C1 segment of cervical spinal cord (tissue), 14 donors: ENCODE measurements around the gene RAB27B.
"Not testable (repeated sequence)": the region's sequence is repeated elsewhere in the genome, so short reads cannot be mapped to it uniquely, and the experiment has no call there.

ENCODE experiments used
- DNase-seq, 14 donors: peaks; one replicate each; lab custom pipeline; 2025; lab: John Stamatoyannopoulos, UW

The RAB27B gene

DNA sequence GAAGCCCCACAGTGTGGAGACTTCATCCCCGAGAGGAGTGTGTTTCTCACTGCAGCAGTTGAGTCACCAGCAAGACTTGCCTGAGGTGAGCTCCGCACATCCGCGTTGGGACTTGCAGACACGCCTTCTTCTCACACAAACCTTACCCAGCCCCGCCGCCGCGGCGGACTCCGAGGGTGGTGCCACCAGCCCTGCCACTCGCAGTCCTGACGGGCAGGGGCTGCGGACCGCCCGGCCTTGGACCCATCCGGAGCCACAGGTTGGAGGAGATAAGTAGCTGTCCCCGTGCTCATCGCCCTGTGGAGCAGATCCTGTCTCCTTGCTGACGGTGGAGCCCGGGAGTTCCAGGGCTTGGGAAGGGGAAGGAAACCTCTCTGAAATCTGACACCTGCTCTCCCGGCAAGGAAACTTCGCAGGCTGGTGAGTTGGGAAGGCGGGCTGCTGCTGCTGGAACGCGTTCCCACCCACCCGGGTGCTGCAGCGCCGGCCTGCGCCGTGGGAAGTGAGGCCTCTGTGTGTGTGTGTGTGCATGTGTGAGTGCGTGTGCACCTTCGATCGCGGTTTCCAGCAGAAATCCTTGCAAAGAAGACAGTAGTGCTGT, at the start of gene RAB27B:
TSS of gene RAB27B (plus strand) at position 197 of the 601 bp plus-strand sequence. CDS start 49,109 bp downstream, outside the sequence.
- DNase-seq: peak in 9 of 14 donors; percentile 2 to 48 (median 12)

- no peak for DNase-seq
These were observed 47.9 kb upstream of the RAB27B start for GRCh38 chr18:54780285-54780861.

GRCh38 chr18:54780970-54781369, 47.3 kb upstream of the RAB27B start:
- DNase-seq: no peak

DNA sequence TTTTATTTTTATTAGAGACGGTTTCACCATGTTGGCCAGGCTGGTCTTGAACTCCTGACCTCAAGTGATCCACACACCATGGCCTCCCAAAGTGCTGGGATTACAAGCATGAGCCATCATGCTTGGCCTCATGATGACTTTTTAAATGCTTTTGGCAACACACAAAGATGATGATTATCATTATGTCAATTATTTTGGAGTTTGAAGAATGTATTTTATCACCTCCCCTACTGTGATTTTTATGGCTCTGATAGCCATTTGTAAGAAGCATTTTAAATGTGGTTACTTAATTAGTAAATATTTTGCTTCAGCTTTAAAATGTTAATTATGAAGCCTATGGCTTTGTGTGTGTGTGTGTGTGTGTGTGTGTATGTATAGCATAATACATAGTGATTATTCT, 45.1 kb upstream of the RAB27B start:
- no peak for DNase-seq

DNA sequence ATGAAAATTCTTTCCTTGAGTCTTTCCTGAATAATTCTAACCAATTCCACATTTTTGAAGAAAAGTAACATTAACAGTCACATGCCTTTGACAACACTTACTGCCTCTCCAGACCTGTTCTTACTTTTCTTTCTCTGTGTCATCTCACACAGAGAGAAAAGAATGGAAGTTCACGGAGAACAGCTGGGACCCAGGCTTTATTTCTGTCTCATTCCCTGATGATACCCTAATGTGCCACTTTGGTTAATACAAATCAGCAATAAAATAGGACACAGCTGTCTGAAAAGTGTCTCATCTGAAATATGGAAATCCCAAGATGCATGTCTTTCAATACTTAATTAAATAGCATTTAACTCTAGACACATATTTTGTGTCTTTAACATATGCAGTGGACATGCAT, 42.1 kb upstream of the RAB27B start:
- no peak for DNase-seq

DNA sequence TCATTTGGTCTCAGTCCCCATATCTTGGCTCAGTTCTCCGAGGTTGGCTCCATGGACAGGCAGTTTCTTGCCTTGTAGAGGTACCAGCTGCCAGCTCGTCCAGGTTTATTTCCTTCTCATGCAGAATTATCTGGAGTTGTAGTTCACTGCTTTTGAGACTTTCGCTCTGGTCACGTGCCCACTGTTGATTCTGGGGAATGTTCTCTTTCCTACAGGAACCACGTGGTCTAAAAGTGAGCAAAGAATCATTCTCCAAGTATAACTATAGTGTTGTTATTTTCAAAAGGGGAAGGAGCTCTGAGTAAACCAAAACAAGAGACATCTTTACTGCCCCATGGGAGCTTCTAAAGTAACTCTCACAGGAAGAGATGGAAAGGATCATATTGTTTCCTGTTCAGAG, 41.2 kb upstream of the RAB27B start:
- DNase-seq: no peak

GRCh38 chr18:54787616-54788015, 40.7 kb upstream of the RAB27B start:
- DNase-seq: no peak

GRCh38 chr18:54790109-54790508, 38.2 kb upstream of the RAB27B start:
- no peak for DNase-seq

- no peak for DNase-seq
These were observed 36.6 kb upstream of the RAB27B start for GRCh38 chr18:54791657-54792056.

DNA sequence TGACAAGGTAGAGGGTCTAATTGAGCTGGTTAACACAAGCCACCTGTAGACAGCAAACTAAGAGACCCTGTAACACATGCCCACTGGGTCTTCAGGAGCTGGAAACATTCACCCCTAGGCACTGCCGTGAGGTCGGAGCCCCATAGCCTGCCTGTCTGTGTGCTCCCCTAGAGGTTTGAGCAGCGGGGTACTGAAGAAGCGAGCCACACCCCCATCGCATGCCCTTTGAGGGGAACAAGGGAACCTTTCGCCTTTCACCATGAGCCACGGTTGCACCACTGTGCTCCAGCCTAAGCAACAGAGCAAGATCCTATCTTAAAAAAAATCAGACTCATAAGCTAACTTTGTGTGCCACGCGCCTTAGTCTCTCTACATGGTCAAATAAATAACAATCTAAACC, 36.2 kb upstream of the RAB27B start:
- DNase-seq: no peak

DNA sequence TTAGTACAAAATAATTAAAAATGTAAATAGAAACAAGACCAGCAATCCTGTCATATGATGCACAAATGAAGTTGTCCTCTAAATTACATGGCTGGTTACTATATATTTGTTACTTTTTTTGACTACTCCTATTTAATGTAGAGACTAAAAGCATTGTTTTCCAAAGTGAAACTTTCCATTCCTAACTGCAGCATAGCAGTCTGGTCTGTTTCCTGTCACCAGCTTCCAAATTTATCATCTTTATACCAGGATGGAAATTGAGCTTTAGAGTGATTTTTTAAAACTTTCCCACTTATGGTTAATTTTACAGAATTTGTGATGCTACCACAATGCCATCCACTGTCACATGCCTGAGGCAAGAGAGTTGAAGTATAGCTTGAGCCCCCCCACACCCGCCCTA, 33.5 kb upstream of the RAB27B start:
- DNase-seq: no peak

DNA sequence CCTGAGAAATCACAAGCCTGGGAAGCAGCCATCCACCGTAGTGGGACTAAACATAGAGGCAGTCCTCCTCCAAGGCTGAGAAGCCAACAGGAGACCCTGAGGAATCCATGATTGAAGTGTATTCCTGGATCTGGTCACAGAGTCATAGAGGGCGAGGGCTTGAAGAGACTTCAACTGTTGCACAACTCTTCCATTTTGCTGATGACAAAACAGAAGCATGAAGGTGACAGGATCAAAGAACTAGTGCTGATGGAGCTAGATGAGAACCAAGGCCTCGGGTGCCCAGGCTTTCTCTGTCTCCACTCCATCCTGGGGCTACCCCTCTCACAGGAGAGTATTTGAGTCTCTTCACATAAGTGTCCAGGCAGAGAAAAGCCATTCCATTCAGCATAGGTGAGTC, 30.1 kb upstream of the RAB27B start:
- no peak for DNase-seq

- DNase-seq: no peak
These were observed 26.9 kb upstream of the RAB27B start for GRCh38 chr18:54801374-54801773.

DNA sequence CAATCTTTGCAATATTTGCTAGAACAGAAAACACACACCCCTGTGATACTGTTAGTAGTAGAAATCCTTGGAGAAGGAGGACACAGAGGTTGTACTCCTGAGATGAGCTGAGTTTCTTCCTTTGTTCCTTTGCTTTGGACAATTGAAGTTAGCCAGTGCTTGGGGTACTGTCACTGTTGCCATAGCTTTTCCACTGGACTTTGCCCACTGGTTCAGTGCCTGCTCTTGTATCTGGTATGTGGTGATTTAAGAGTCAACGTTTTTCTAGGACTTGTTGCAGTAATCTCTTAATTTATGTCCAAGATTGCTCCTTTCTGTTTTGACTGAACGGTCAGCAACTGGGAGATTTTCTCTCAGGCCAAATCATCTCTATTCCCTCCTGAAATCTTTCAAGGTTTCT, 26.1 kb upstream of the RAB27B start:
- DNase-seq: no peak

DNA sequence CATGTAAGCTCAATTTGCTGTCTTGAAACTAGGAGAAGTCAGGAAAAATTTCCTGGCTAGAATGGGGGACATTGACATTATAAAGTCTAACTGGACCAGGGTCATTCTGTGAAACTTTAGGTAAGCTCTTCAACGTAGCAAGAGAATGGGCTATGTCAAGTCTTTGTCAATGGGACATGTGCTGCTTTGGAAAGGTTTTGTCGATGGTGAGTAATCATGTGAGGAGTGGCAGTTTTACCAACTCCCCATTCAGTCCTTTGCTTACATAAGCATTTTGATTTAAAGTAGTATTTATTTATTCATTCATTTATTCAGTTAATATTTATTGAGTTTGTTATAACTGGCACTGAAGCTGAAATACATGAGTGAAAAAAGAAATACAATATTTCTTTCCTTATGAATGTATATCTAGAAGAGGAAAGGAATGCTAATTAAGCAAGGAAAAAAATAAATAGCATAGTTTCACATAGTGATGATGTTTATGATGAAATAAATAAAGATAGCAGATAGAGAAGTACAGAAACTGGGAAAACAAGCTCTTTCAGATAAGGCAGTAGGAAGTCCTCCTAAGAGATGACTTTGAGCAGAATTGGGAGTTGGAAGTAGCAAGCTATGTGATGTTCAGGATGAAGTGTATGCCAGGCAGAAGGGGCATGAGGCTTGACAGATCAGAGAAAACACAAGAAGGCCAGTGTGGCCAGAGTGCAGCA, 25.4 kb upstream of the RAB27B start:
- no peak for DNase-seq

GRCh38 chr18:54805571-54806334, 22.5 kb upstream of the RAB27B start:
- DNase-seq: no peak

GRCh38 chr18:54806526-54806925, 21.8 kb upstream of the RAB27B start:
- DNase-seq: no peak

DNA sequence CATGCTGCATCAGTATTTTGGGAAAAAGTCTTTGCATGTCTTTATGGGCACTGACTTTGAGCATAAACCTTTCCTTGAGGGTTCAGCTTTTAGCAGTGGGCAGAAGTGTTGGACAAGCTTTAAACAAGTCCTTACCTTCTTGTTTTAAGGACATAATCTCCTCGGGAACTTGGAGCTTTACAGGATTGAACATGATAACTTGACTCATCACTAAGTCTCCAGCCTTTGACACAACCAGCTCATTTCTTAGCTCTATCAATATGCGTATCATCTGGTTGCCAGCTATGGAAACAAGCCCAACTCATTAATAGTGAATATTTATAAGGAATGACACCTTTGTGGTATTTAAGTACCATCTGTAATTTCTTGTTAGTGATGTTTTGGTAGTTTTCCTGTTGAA, 21.0 kb upstream of the RAB27B start:
- DNase-seq: no peak

- DNase-seq: not testable (repeated sequence)
These were observed 17.6 kb upstream of the RAB27B start for GRCh38 chr18:54810662-54811061.

DNA sequence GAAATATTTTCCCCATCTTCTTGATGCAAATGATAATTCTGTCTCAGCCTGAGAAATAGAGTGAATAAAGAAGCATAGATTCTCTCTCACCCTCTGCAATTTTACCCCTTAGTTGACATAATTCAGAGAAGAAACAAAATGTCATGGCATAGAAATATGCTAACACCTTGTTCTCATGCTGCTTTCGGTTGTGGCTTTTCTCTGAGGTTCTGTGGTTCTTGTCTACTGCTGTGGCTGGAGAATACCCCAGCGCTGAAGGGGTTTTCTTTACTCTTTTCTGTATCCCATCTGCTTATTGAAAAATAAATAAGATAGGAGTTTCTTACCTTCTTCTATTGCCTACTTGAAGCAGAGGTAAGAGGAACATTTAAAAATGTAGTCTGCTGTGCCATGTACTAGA, 15.4 kb upstream of the RAB27B start:
- DNase-seq: no peak

DNA sequence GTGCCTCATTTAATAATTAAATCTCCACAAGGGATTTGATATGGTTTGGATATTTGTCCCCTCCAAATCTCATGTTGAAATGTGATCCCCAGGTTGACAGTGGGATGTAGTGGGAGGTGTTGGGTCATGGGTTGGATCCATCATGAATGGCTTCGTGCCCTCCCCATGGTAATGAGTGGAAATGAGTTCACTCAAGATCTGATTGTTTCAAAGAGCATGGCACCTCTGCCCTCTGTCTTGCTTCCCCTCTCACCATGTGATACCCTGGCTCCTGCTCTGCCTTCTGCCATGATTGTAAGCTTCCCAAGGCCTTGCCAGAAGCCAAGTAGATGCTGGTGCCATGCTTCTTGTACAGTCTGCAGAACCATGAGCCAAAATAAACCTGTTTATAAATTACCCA, 15.0 kb upstream of the RAB27B start:
- DNase-seq: no peak

- DNase-seq: no peak
These were observed 14.2 kb upstream of the RAB27B start for GRCh38 chr18:54813977-54814565.
